HepG2 (cell line): Measurements from ENCODE around the gene BAIAP2L1. TPM values are rescaled to one million over a fixed set of nuclear protein-coding genes. Genes with fewer than 3 reads are reported as not detected.

ENCODE experiments used
- ATAC-seq: fragments of 200-7000 bp; cut with Tn5 transposase; 3 replicates; pipeline ENCODE4 v1.9.1; 2020; ENCODE audit warnings: mild to moderate bottlenecking, moderate library complexity
- BruUV-seq: library from RNA; stranded (reverse); fragments of 400-500 nt; replicated peaks from 2 replicates; lab custom pipeline; 2021; lab: Mats Ljungman, UMichigan
- CTCF ChIA-PET: fragments of 300-600 bp; formaldehyde crosslinking; extraction: SDS; loops from one replicate; lab custom pipeline; 2021; ENCODE audit warnings: low total read pairs, inconsistent platforms, low intra/inter-chr PET ratio; lab: Yijun Ruan, JAX
- POLR2A ChIA-PET: fragments of 350-600 bp; sonication (Branson Sonifier 250); formaldehyde crosslinking; loops from one replicate; lab custom pipeline; 2020; ENCODE audit warnings: antibody characterized with exemption, inconsistent platforms; lab: Yijun Ruan, JAX
- DNase-seq: peaks from one replicate; pipeline ENCODE4 v3.0.0-alpha.2; 2015; ENCODE audit warnings: low spot score
- FAIRE-seq: peaks from 3 replicates; lab custom pipeline; 2011; peaks lifted over from hg19 to GRCh38; lab: Jason Lieb, UNC
- H2AFZ ChIP-seq: one replicate; pipeline ENCODE4 v1.6.1; 2011; ENCODE audit warnings: low read length, inconsistent platforms
- H3K27ac ChIP-seq: fragments of 300-600 bp; 3 replicates; pipeline ENCODE4 v1.8.0; 2011; ENCODE audit warnings: mixed run types, mild to moderate bottlenecking, mixed read lengths, low read length, inconsistent platforms; ENCODE audit not compliant: insufficient read depth; ENCODE audit errors: extremely low read length
- H3K27me3 ChIP-seq, 2 experiments: fragments of 200-600 bp in 1 of 2; 2 replicates in 1 of 2; 3 replicates in 1 of 2; pipeline versions ENCODE4 v1.6.0 to v1.8.0; 2011; ENCODE audit warnings: low read length in 2 of 2, mild to moderate bottlenecking in 2 of 2, moderate library complexity in 2 of 2, inconsistent platforms in 1 of 2; ENCODE audit not compliant: insufficient read depth in 2 of 2, control insufficient read depth in 1 of 2
- H3K36me3 ChIP-seq, 2 experiments: fragments of 200-600 bp in 1 of 2; replicated peaks in 1 of 2; 2 replicates in 1 of 2; 3 replicates in 1 of 2; pipeline versions ENCODE4 v1.5.1 to v1.8.0; 2011; ENCODE audit warnings: low read length in 2 of 2, inconsistent platforms in 1 of 2; ENCODE audit not compliant: insufficient read depth in 2 of 2, control insufficient read depth in 1 of 2
- H3K4me1 ChIP-seq: 2 replicates; pipeline ENCODE4 v1.5.1; 2012; ENCODE audit warnings: low read length, inconsistent platforms; ENCODE audit not compliant: insufficient read depth
- H3K4me2 ChIP-seq: 2 replicates; pipeline ENCODE4 v1.6.0; 2011; ENCODE audit warnings: low read depth, low read length, inconsistent platforms
- H3K4me3 ChIP-seq, 3 experiments: fragments of 200-600 bp in 1 of 3; sonication (generic), shearing (Covaris generic) in 1 of 3; replicated peaks in 1 of 3; 2 replicates each; pipeline ENCODE4 v1.5.1; 2011 to 2016; ENCODE audit warnings: low read length in 3 of 3, inconsistent platforms in 2 of 3, low read depth in 2 of 3, mild to moderate bottlenecking in 2 of 3, control low read depth in 1 of 3, mixed read lengths in 1 of 3; ENCODE audit not compliant: insufficient read depth in 1 of 3
- H3K79me2 ChIP-seq: one replicate; pipeline ENCODE4 v1.6.1; 2011; ENCODE audit warnings: low read length, inconsistent platforms; ENCODE audit not compliant: insufficient read depth
- H3K9ac ChIP-seq: 2 replicates; pipeline ENCODE4 v1.6.0; 2011; ENCODE audit warnings: mild to moderate bottlenecking, low read depth, low read length, inconsistent platforms; ENCODE audit not compliant: insufficient read depth
- H3K9me3 ChIP-seq: 2 replicates; pipeline ENCODE4 v1.5.1; 2012; ENCODE audit warnings: mild to moderate bottlenecking, low read length
- H4K20me1 ChIP-seq: 2 replicates; pipeline ENCODE4 v1.6.0; 2011; ENCODE audit warnings: inconsistent platforms, mild to moderate bottlenecking, low read length, moderate library complexity; ENCODE audit not compliant: insufficient read depth
- CBFB ChIP-seq: sonication (generic); formaldehyde crosslinking; IDR thresholded peaks from 2 replicates; pipeline ENCODE4 v1.4.0; 2020; ENCODE audit warnings: missing genetic modification reagents
- DNMT1 ChIP-seq: sonication (generic); formaldehyde crosslinking; IDR thresholded peaks from 2 replicates; pipeline ENCODE4 v1.5.1; 2020; ENCODE audit warnings: mild to moderate bottlenecking, missing genetic modification reagents
- FOXO4 ChIP-seq: sonication (generic); formaldehyde crosslinking; conservative IDR thresholded peaks from 2 replicates; pipeline ENCODE4 v1.8.1; 2023; ENCODE audit warnings: missing genetic modification reagents
- FOXP4 ChIP-seq: sonication (generic); formaldehyde crosslinking; IDR thresholded peaks from 2 replicates; pipeline ENCODE4 v1.4.0; 2020; ENCODE audit warnings: missing genetic modification reagents
- GATAD1 ChIP-seq: IDR thresholded peaks from 2 replicates; pipeline ENCODE4 v1.6.1; 2016; ENCODE audit warnings: missing genetic modification reagents, missing compliant biosample characterization
- GTF3A ChIP-seq: sonication (generic); formaldehyde crosslinking; conservative IDR thresholded peaks from 2 replicates; pipeline ENCODE4 v1.4.0; 2020; ENCODE audit warnings: mild to moderate bottlenecking, missing genetic modification reagents
- HNF1A ChIP-seq, 2 experiments: sonication (generic) in 1 of 2; formaldehyde crosslinking in 1 of 2; IDR thresholded peaks; 2 replicates each; pipeline versions ENCODE4 v1.4.0 to v1.6.1; 2016 to 2020; ENCODE audit warnings: borderline replicate concordance in 1 of 2, low read depth in 1 of 2, mild to moderate bottlenecking in 1 of 2, missing genetic modification reagents in 1 of 2
- KLF6 ChIP-seq: IDR thresholded peaks from 2 replicates; pipeline ENCODE4 v1.8.0; 2016; ENCODE audit warnings: missing biosample characterization, missing genetic modification reagents
- ONECUT2 ChIP-seq: sonication (generic); formaldehyde crosslinking; IDR thresholded peaks from 2 replicates; pipeline ENCODE4 v1.4.0; 2020; ENCODE audit warnings: missing genetic modification reagents
- RAD21 ChIP-seq: fragments of 450-650 bp; formaldehyde crosslinking; IDR thresholded peaks from 2 replicates; pipeline ENCODE4 v1.5.0; 2020; ENCODE audit warnings: mild to moderate bottlenecking
- SALL2 ChIP-seq: sonication (generic); formaldehyde crosslinking; IDR thresholded peaks from 2 replicates; pipeline ENCODE4 v1.8.1; 2023; ENCODE audit warnings: mild to moderate bottlenecking, missing genetic modification reagents, inconsistent platforms
- SOX13 ChIP-seq, 3 experiments: fragments of 450-650 bp in 1 of 3; sonication (generic) in 1 of 3; formaldehyde crosslinking in 1 of 3; IDR thresholded peaks in 2 of 3; conservative IDR thresholded peaks in 1 of 3; 2 replicates each; pipeline versions ENCODE4 v1.5.0 to v1.6.1; 2016 to 2020; ENCODE audit warnings: antibody characterized with exemption in 1 of 3, mild to moderate bottlenecking in 1 of 3, missing compliant biosample characterization in 1 of 3, missing genetic modification reagents in 1 of 3, moderate library complexity in 1 of 3
- TRIM24 ChIP-seq: sonication (generic); formaldehyde crosslinking; IDR thresholded peaks from 2 replicates; pipeline ENCODE4 v1.8.0; 2022; ENCODE audit warnings: mild to moderate bottlenecking, missing genetic modification reagents
- ZFY ChIP-seq: sonication (generic); formaldehyde crosslinking; IDR thresholded peaks from 2 replicates; pipeline ENCODE4 v1.4.0; 2020; ENCODE audit warnings: missing genetic modification reagents
- ZMAT5 ChIP-seq: sonication (generic); formaldehyde crosslinking; IDR thresholded peaks from 2 replicates; pipeline ENCODE4 v1.5.0; 2020; ENCODE audit warnings: mild to moderate bottlenecking, low read depth, missing genetic modification reagents, borderline replicate concordance
- ZNF580 ChIP-seq: IDR thresholded peaks from 2 replicates; pipeline ENCODE4 v1.6.1; 2016; ENCODE audit warnings: low read depth, borderline replicate concordance
- WGBS: methylation state at CpG from one replicate; pipeline ENCODE4 v1.1.6; 2017; ENCODE audit warnings: low lambda C conversion rate; 5-methylcytosine and 5-hydroxymethylcytosine counted together
- in situ Hi-C: cut with HindIII; loops from 2 replicates; pipeline ENCODE4 v1.10.0; 2017; ENCODE audit warnings: low pct_unique_long_range_greater_than_20kb; ENCODE audit not compliant: extremely low pct_ligation_motif_present
- intact Hi-C: fragments of 100-400 bp; cut with micrococcal nuclease; formaldehyde crosslinking; loops from one replicate; pipeline ENCODE4 v1.10.0; 2022; ENCODE audit not compliant: unreplicated experiment
- polyA plus RNA-seq, 8 experiments: library from polyadenylated mRNA; depleted of rRNA in 3 of 8; stranded (reverse) in 7 of 8; unstranded in 1 of 8; fragments of >200 nt; fragmentation: Illumina TruSeq in 4 of 8; extraction: Trizol in 4 of 8; gene quantifications; 2 replicates each; pipeline versions ENCODE4 v1.2.1 to v1.2.3, GENCODE V29; 2011 to 2016; ENCODE audit warnings: low read depth in 4 of 8, missing spikeins in 1 of 8, mixed read lengths in 1 of 8; ENCODE audit not compliant: insufficient read depth in 1 of 8
- total RNA-seq, 5 experiments: library from RNA; depleted of rRNA; stranded (reverse); fragments of >200 nt; fragmentation: Illumina TruSeq; extraction: Trizol; gene quantifications; 2 replicates each; pipeline ENCODE4 v1.2.3, GENCODE V29; 2016; ENCODE audit warnings: low read depth in 1 of 5

Gene BAIAP2L1
- total and polyA plus RNA-seq, 2 of the 13 experiments (the other 11 are each of a cell fraction or from before 2014, with no cell fraction given) = 13.0 to 21.5 TPM

- TF ChIP-seq ONECUT2 (CRISPR knock-in tag) (no peak), ZMAT5 (CRISPR knock-in tag) (no peak), CBFB (CRISPR knock-in tag) (no peak), FOXP4 (CRISPR knock-in tag) (no peak), GATAD1 (CRISPR knock-in tag) (no peak), ZNF580 (no peak), KLF6 (no peak), GTF3A (CRISPR knock-in tag) (no peak), SALL2 (CRISPR knock-in tag) (no peak), FOXO4 (CRISPR knock-in tag) (no peak)
Observed at GRCh38 chr7:98242934-98243333, 158.0 kb downstream of the BAIAP2L1 start (continued).

GRCh38 chr7:98242342-98242741 is 158.5 kb downstream of the BAIAP2L1 start:
- DNase-seq (no peak), ATAC-seq (no peak), FAIRE-seq (no peak)
- H3K27ac ChIP-seq = no peak overlapping the region
- H3K36me3 ChIP-seq = no peaks in the 10 kb centered on the region; a peak in 1 of 5 replicates
- no peaks in the 10 kb centered on the region for H3K9me3 ChIP-seq
- in situ Hi-C loops = loop anchor here (5.0 kb wide), 1 partner anchor 225 kb away; no protein-coding TSS in a partner anchor
- no peaks in the 10 kb centered on the region for H3K4me1 ChIP-seq
- no peaks in the 10 kb centered on the region for H4K20me1 ChIP-seq
- CTCF ChIA-PET = no interaction called here
- BruUV-seq = no TSS peak
- H3K79me2 ChIP-seq = no peaks in the 10 kb centered on the region
- H3K4me2 ChIP-seq = no peak overlapping the region
- no peak overlapping the region for H3K9ac ChIP-seq
- no peak overlapping the region for H3K4me3 ChIP-seq
- POLR2A ChIA-PET = no interaction called here
- no peak overlapping the region for H2AFZ ChIP-seq
- 97% methylated on average over 1 of the region's 1 CpG for WGBS
- no peaks in the 10 kb centered on the region for H3K27me3 ChIP-seq
- intact Hi-C loops = no loop called here
- TF ChIP-seq ZFY (CRISPR knock-in tag) (no peak), DNMT1 (CRISPR knock-in tag) (no peak), HNF1A (IDR thresholded peaks at IDR 0.05; ENCODE audit: low read depth) (no peak), HNF1A (CRISPR knock-in tag; IDR thresholded peaks at IDR 0.05; ENCODE audit: borderline replicate concordance) (no peak), TRIM24 (CRISPR knock-in tag) (no peak), SOX13 (IDR thresholded peaks at IDR 0.05) (no peak), SOX13 (CRISPR knock-in tag; conservative IDR thresholded peaks at IDR 0.05 in 1 of 2, IDR thresholded peaks at IDR 0.05 in 1 of 2) (no peak), RAD21 (CRISPR knock-in tag) (no peak)
